MV-4-11 (cell line): ENCODE measurements around the gene DIPK1A.
"Not testable (repeated sequence)": the region's sequence is repeated elsewhere in the genome, so short reads cannot be mapped to it uniquely, and the experiment has no call there.

Experiments used
- DNase-seq: peaks from one replicate; lab custom pipeline; 2025; lab: John Stamatoyannopoulos, UW

Gene DIPK1A

GRCh38 chr1:92980732-92981647 is 19.7 kb upstream of the DIPK1A start:
- DNase-seq: peak; percentile 64

- DNase-seq: peak; percentile 96
These were observed 14.4 kb upstream of the DIPK1A start for GRCh38 chr1:92975551-92976232.

GRCh38 chr1:92974112-92974511 is 12.8 kb upstream of the DIPK1A start:
- DNase-seq: not testable (repeated sequence)

- DNase-seq: peak; percentile 72
These were observed 12.1 kb upstream of the DIPK1A start for GRCh38 chr1:92973203-92973897.

GRCh38 chr1:92972409-92973129 is 11.3 kb upstream of the DIPK1A start:
- DNase-seq: peak; percentile 12

- DNase-seq: not testable (repeated sequence)
These were observed 10.7 kb upstream of the DIPK1A start for GRCh38 chr1:92971932-92972331.

- DNase-seq: no peak
These were observed 9.9 kb upstream of the DIPK1A start for GRCh38 chr1:92970990-92971689.

GRCh38 chr1:92969517-92969916 is 8.3 kb upstream of the DIPK1A start:
- no peak for DNase-seq

GRCh38 chr1:92968138-92969032 is 7.1 kb upstream of the DIPK1A start:
- peak; percentile 82 for DNase-seq

- no peak for DNase-seq
These were observed 3.7 kb upstream of the DIPK1A start for GRCh38 chr1:92964998-92965397.

- DNase-seq: no peak
These were observed 3.1 kb upstream of the DIPK1A start for GRCh38 chr1:92964316-92964715.

- DNase-seq: no peak
These were observed 862 bp upstream of the DIPK1A start for GRCh38 chr1:92961896-92962752.

- DNase-seq: peak; percentile 56
These were observed 699 bp downstream of the DIPK1A start for GRCh38 chr1:92960395-92961130.

- no peak for DNase-seq
These were observed 2.9 kb downstream of the DIPK1A start for GRCh38 chr1:92958203-92958970.

GRCh38 chr1:92957030-92957734 is 4.1 kb downstream of the DIPK1A start:
- DNase-seq: no peak

GRCh38 chr1:92956254-92957029 is 4.8 kb downstream of the DIPK1A start:
- DNase-seq: no peak
